ENCODE measurements around the gene ST6GALNAC5. TPM values are rescaled to one million over a fixed set of nuclear protein-coding genes. Genes with fewer than 3 reads are reported as not detected.

Gene ST6GALNAC5
- total RNA-seq, 3 donors from 2014 or later (not counting 1 experiment from before 2014, with no cell fraction given): not detected

DNA sequence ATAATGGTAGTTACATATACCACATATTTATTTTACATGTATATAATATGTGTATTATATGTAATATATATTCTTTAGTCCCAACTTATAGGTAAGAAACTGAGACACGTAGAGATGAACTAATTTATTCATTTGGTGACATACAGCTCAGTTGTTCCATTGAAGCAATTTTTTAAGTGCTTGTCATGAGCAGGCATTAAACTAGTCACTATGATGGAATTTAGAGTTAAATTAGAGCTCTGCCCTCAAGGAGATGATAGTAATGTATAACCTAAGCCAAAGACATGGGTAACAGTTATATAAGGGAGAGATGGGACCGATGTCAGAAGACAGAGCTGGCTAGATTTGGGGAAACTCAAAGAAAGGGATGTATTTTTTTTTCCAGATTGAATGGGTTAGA is 83.0 kb downstream of the ST6GALNAC5 start:
- Mint-ChIP-seq H3K27me3 (ENCODE audit: low read depth in 2 of 2) (no peaks in the 10 kb centered on the region), H3K36me3 (no peaks in the 10 kb centered on the region), H3K4me1 (no peaks in the 10 kb centered on the region), H3K4me3 (no peak overlapping the region), H3K9me3 (no peaks in the 10 kb centered on the region), H3K27ac (no peak overlapping the region)
- DNase-seq (no peak), ATAC-seq (no peak)
- WGBS (ENCODE audit: insufficient coverage): 75% methylated on average over 2 of the region's 2 CpGs
- no peaks in the 10 kb centered on the region for H3K9me3 ChIP-seq (ENCODE audit: control insufficient read depth, insufficient read depth, low read length)
- H3K4me1 ChIP-seq (ENCODE audit: control insufficient read depth, insufficient read depth, low read length): no peaks in the 10 kb centered on the region
- H3K27me3 ChIP-seq (ENCODE audit: control insufficient read depth, insufficient read depth, low read length): no peaks in the 10 kb centered on the region
- H3K27ac ChIP-seq (ENCODE audit: low read length): no peak overlapping the region
- H3K4me3 ChIP-seq (ENCODE audit: low read length): no peak overlapping the region
- H3K36me3 ChIP-seq (ENCODE audit: control insufficient read depth, insufficient read depth, low read length): no peaks in the 10 kb centered on the region
- intact Hi-C loops (cut with micrococcal nuclease): no loop called here
- TF ChIP-seq, protein P1, sequence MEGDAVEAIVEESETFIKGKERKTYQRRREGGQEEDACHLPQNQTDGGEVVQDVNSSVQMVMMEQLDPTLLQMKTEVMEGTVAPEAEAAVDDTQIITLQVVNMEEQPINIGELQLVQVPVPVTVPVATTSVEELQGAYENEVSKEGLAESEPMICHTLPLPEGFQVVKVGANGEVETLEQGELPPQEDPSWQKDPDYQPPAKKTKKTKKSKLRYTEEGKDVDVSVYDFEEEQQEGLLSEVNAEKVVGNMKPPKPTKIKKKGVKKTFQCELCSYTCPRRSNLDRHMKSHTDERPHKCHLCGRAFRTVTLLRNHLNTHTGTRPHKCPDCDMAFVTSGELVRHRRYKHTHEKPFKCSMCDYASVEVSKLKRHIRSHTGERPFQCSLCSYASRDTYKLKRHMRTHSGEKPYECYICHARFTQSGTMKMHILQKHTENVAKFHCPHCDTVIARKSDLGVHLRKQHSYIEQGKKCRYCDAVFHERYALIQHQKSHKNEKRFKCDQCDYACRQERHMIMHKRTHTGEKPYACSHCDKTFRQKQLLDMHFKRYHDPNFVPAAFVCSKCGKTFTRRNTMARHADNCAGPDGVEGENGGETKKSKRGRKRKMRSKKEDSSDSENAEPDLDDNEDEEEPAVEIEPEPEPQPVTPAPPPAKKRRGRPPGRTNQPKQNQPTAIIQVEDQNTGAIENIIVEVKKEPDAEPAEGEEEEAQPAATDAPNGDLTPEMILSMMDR (IDR thresholded peaks at IDR 0.05): no peak

DNA sequence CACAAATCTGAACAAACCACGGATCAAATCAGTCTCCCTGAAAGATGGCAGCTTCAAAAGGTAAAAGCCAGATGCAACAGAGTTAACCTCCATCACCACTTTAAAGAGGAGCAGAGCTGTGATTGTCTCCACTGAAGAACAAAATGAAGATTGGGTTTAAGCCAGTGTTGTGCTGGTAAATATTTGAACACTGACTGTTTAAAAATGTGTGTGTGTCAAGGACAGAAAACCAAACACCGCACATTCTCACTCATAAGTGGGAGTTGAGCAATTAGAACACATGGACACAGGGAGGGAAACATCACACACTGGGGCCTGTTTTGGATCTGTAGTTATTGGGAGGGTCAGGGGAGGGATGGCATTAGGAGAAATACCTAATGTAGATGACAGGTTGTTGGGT is 83.9 kb downstream of the ST6GALNAC5 start:
- no peaks in the 10 kb centered on the region for H3K27me3 Mint-ChIP-seq (ENCODE audit: low read depth in 2 of 2)
- no peak for ATAC-seq
- intact Hi-C loops (cut with micrococcal nuclease): no loop called here

DNA sequence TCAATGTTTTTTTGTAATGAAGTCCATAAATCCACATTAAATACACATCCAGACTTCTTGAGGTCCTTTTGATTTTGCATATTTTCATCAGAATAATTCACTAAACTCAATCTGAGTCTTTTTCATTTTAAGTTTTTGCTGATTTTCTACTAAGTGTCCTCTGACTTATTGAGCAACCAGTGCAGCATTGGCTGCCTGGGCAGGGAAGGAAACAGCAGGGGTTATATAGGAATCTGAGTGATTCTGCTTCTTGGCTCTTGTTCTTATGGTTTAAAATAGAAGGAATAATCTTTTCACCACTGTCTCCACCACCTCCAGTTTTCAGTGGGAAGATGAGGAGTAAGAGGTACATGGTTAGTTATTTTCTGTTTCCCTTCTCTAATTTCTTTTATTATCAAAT is 88.4 kb downstream of the ST6GALNAC5 start:
- Mint-ChIP-seq H3K27ac (no peak overlapping the region), H3K27me3 (ENCODE audit: low read depth in 2 of 2) (no peaks in the 10 kb centered on the region), H3K36me3 (no peaks in the 10 kb centered on the region), H3K4me1 (no peaks in the 10 kb centered on the region), H3K4me3 (no peak overlapping the region), H3K9me3 (no peaks in the 10 kb centered on the region)
- TF ChIP-seq, protein P1 (IDR thresholded peaks at IDR 0.05): no peak
- intact Hi-C loops (cut with micrococcal nuclease): no loop called here
- H3K36me3 ChIP-seq (ENCODE audit: control insufficient read depth, insufficient read depth, low read length): no peaks in the 10 kb centered on the region
- no peak overlapping the region for H3K4me3 ChIP-seq (ENCODE audit: low read length)
- no peak for DNase-seq
- H3K9me3 ChIP-seq (ENCODE audit: control insufficient read depth, insufficient read depth, low read length): no peaks in the 10 kb centered on the region
- no peak for ATAC-seq
- no peaks in the 10 kb centered on the region for H3K27me3 ChIP-seq (ENCODE audit: control insufficient read depth, insufficient read depth, low read length)
- H3K27ac ChIP-seq (ENCODE audit: low read length): no peak overlapping the region
- no peaks in the 10 kb centered on the region for H3K4me1 ChIP-seq (ENCODE audit: control insufficient read depth, insufficient read depth, low read length)

More for the DNA sequence above, 83.9 kb downstream of the ST6GALNAC5 start:
- H3K27ac ChIP-seq (ENCODE audit: low read length): no peak overlapping the region
- Mint-ChIP-seq H3K36me3 (no peaks in the 10 kb centered on the region), H3K4me1 (no peaks in the 10 kb centered on the region), H3K27ac (no peak overlapping the region), H3K4me3 (no peak overlapping the region), H3K9me3 (no peaks in the 10 kb centered on the region)
- WGBS (ENCODE audit: insufficient coverage): 91% methylated on average over 1 of the region's 2 CpGs
- no peak overlapping the region for H3K4me3 ChIP-seq (ENCODE audit: low read length)
- no peaks in the 10 kb centered on the region for H3K9me3 ChIP-seq (ENCODE audit: control insufficient read depth, insufficient read depth, low read length)
- no peaks in the 10 kb centered on the region for H3K4me1 ChIP-seq (ENCODE audit: control insufficient read depth, insufficient read depth, low read length)
- no peaks in the 10 kb centered on the region for H3K27me3 ChIP-seq (ENCODE audit: control insufficient read depth, insufficient read depth, low read length)
- TF ChIP-seq, protein P1 (IDR thresholded peaks at IDR 0.05): no peak
- DNase-seq: no peak
- H3K36me3 ChIP-seq (ENCODE audit: control insufficient read depth, insufficient read depth, low read length): no peaks in the 10 kb centered on the region

DNA sequence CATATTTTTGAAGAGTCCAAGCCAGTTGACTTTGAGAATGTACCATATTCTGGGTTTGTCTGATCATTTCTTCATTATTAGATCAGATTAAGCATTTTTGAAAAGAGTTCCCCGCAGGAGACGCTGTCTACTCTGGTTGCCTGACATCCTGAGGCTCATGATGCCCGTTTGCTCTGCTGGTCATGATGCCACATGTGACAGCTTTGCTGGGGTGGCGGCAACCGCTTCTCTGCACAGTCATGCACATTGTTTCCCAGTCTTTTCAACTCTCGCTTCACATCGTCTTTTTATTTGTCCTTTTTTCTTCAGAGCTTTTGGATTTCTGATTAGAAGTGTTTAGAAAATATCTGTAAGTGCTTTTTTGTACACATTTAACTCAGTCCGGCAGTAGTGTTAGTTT is 90.7 kb downstream of the ST6GALNAC5 start:
- no peak overlapping the region for H3K27ac Mint-ChIP-seq
- Histone ChIP-seq H3K4me1 (ENCODE audit: control insufficient read depth, insufficient read depth, low read length) (no peaks in the 10 kb centered on the region), H3K27ac (ENCODE audit: low read length) (no peak overlapping the region), H3K9me3 (ENCODE audit: control insufficient read depth, insufficient read depth, low read length) (no peaks in the 10 kb centered on the region), H3K36me3 (ENCODE audit: control insufficient read depth, insufficient read depth, low read length) (no peaks in the 10 kb centered on the region), H3K27me3 (ENCODE audit: control insufficient read depth, insufficient read depth, low read length) (no peaks in the 10 kb centered on the region), H3K4me3 (ENCODE audit: low read length) (no peak overlapping the region)
- H3K4me1 Mint-ChIP-seq: no peaks in the 10 kb centered on the region
- no peaks in the 10 kb centered on the region for H3K9me3 Mint-ChIP-seq
- intact Hi-C loops (cut with micrococcal nuclease): no loop called here
- no peaks in the 10 kb centered on the region for H3K36me3 Mint-ChIP-seq
- ATAC-seq (no peak), DNase-seq (no peak)
- TF ChIP-seq, protein P1 (IDR thresholded peaks at IDR 0.05): no peak
- WGBS (ENCODE audit: insufficient coverage): 91% methylated on average over 8 of the region's 8 CpGs
- no peaks in the 10 kb centered on the region for H3K27me3 Mint-ChIP-seq (ENCODE audit: low read depth in 2 of 2)
- H3K4me3 Mint-ChIP-seq: no peak overlapping the region
